ENCODE results near the gene CPA1. TPM values are rescaled to one million over a fixed set of nuclear protein-coding genes. Genes with fewer than 3 reads are reported as not detected.
A peak's percentile ranks its signal among the peaks of the same experiment; 100 is the strongest.

The CPA1 gene
- total and polyA plus RNA-seq, 2 of the 13 experiments (the other 11 are each of a cell fraction or from before 2014, with no cell fraction given), result 0.20 to 0.58 TPM

- TF ChIP-seq ZNF18 (CRISPR knock-in tag; IDR thresholded peaks at IDR 0.05; ENCODE audit: insufficient replicate concordance) (no peak), ZBTB33 (CRISPR knock-in tag; IDR thresholded peaks at IDR 0.05) (no peak), ZNF10 (CRISPR knock-in tag; IDR thresholded peaks at IDR 0.05; ENCODE audit: borderline replicate concordance, low read depth) (no peak), ASH2L (IDR thresholded peaks at IDR 0.05; ENCODE audit: insufficient read length, low read depth, low read length) (no peak), ZFP36 (IDR thresholded peaks at IDR 0.05; ENCODE audit: borderline replicate concordance, low read depth, low read length, partially characterized antibody) (no peak), PRDM10 (CRISPR knock-in tag; IDR thresholded peaks at IDR 0.05; ENCODE audit: low read depth) (0 out of 2 replicates have a peak, but pooled peaks have one; percentile 32), ZSCAN22 (CRISPR knock-in tag; IDR thresholded peaks at IDR 0.05) (no peak), ZEB1 (IDR thresholded peaks at IDR 0.05; ENCODE audit: insufficient replicate concordance, low read depth) (no peak), ZNF274 (CRISPR knock-in tag; IDR thresholded peaks at IDR 0.05) (no peak), SAP130 (CRISPR knock-in tag; IDR thresholded peaks at IDR 0.05; ENCODE audit: low read depth) (0 out of 2 replicates have a peak, but pooled peaks have one; percentile 19), ZFY (CRISPR knock-in tag; IDR thresholded peaks at IDR 0.05) (peak; percentile 40; the same call in 1 of the 2 replicates), MYC (CRISPR knock-in tag; IDR thresholded peaks at IDR 0.05; ENCODE audit: borderline replicate concordance) (no peak)
- TF ChIP-seq, protein P1, sequence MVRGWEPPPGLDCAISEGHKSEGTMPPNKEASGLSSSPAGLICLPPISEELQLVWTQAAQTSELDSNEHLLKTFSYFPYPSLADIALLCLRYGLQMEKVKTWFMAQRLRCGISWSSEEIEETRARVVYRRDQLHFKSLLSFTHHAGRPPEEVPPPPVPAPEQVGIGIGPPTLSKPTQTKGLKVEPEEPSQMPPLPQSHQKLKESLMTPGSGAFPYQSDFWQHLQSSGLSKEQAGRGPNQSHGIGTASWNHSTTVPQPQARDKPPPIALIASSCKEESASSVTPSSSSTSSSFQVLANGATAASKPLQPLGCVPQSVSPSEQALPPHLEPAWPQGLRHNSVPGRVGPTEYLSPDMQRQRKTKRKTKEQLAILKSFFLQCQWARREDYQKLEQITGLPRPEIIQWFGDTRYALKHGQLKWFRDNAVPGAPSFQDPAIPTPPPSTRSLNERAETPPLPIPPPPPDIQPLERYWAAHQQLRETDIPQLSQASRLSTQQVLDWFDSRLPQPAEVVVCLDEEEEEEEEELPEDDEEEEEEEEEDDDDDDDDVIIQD (CRISPR knock-in tag; IDR thresholded peaks at IDR 0.05; ENCODE audit: low read depth), result 0 out of 2 replicates have a peak, but pooled peaks have one; percentile 27
- TF ChIP-seq, protein P2, sequence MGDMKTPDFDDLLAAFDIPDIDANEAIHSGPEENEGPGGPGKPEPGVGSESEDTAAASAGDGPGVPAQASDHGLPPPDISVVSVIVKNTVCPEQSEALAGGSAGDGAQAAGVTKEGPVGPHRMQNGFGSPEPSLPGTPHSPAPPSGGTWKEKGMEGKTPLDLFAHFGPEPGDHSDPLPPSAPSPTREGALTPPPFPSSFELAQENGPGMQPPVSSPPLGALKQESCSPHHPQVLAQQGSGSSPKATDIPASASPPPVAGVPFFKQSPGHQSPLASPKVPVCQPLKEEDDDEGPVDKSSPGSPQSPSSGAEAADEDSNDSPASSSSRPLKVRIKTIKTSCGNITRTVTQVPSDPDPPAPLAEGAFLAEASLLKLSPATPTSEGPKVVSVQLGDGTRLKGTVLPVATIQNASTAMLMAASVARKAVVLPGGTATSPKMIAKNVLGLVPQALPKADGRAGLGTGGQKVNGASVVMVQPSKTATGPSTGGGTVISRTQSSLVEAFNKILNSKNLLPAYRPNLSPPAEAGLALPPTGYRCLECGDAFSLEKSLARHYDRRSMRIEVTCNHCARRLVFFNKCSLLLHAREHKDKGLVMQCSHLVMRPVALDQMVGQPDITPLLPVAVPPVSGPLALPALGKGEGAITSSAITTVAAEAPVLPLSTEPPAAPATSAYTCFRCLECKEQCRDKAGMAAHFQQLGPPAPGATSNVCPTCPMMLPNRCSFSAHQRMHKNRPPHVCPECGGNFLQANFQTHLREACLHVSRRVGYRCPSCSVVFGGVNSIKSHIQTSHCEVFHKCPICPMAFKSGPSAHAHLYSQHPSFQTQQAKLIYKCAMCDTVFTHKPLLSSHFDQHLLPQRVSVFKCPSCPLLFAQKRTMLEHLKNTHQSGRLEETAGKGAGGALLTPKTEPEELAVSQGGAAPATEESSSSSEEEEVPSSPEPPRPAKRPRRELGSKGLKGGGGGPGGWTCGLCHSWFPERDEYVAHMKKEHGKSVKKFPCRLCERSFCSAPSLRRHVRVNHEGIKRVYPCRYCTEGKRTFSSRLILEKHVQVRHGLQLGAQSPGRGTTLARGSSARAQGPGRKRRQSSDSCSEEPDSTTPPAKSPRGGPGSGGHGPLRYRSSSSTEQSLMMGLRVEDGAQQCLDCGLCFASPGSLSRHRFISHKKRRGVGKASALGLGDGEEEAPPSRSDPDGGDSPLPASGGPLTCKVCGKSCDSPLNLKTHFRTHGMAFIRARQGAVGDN (CRISPR knock-in tag; IDR thresholded peaks at IDR 0.05), result no peak
These were observed 23.2 kb upstream of the CPA1 start (continued) for GRCh38 chr7:130356876-130357611.
